ENCODE measurements around the gene CSH2. TPM values are rescaled to one million over a fixed set of nuclear protein-coding genes. Genes with fewer than 3 reads are reported as not detected.

The CSH2 gene
- total and polyA plus RNA-seq, 2 of the 8 experiments (the other 6 are each of a cell fraction or from before 2014, with no cell fraction given): 0.43 TPM; not detected in 1

DNA sequence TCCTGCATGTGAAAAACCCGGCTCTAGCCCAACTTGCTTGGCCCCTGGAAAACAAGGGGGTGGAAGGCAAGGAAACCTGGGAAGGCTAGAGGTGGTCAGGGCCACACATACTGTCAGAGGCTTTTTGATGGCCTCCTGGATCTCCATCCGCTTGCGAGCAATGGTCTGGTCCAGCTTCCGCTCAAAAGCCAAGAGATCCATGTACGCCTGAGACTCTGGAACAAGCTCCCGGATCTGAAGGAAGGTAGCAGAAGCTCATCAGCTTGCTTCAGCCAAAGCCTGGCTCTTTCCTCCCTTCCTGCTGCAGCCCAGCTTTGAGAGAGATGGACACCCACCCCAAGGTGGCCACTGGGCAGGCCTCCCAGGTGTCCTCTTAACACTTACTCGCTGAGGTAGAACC, 36.7 kb downstream of the CSH2 start (continued):
- TF ChIP-seq, protein P1, sequence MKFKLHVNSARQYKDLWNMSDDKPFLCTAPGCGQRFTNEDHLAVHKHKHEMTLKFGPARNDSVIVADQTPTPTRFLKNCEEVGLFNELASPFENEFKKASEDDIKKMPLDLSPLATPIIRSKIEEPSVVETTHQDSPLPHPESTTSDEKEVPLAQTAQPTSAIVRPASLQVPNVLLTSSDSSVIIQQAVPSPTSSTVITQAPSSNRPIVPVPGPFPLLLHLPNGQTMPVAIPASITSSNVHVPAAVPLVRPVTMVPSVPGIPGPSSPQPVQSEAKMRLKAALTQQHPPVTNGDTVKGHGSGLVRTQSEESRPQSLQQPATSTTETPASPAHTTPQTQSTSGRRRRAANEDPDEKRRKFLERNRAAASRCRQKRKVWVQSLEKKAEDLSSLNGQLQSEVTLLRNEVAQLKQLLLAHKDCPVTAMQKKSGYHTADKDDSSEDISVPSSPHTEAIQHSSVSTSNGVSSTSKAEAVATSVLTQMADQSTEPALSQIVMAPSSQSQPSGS (IDR thresholded peaks at IDR 0.05; ENCODE audit: low read length): no peak
- TF ChIP-seq EP300 (IDR thresholded peaks at IDR 0.05; ENCODE audit: borderline replicate concordance in 1 of 2, low read depth in 2 of 2, low read length in 2 of 2): no peak
- no peak for TF ChIP-seq CTBP2 (IDR thresholded peaks at IDR 0.05; ENCODE audit: borderline replicate concordance, insufficient read depth, insufficient read length, low read length)
- no peak for TF ChIP-seq SRF (IDR thresholded peaks at IDR 0.05; ENCODE audit: low read depth, low read length)
- TF ChIP-seq EGR1 (IDR thresholded peaks at IDR 0.05; ENCODE audit: borderline replicate concordance, low read depth, low read length): no peak

Measured in H1 (cell line).